Pons (tissue), 1 donor: ENCODE data around the gene PRRC2A.
A peak's percentile ranks its signal among the peaks of the same experiment; 100 is the strongest.
"Not testable (repeated sequence)": the region's sequence is repeated elsewhere in the genome, so short reads cannot be mapped to it uniquely, and the experiment has no call there.

Source experiments
- DNase-seq: peaks from one replicate; pipeline ENCODE4 v3.0.0-alpha.2; 2016; ENCODE audit warnings: low spot score

PRRC2A gene

GRCh38 chr6:31586008-31586407 lies 34.5 kb upstream of the PRRC2A start, which contains the start of gene LST1:
Gene LST1 (plus strand): TSS chr6:31586277. CDS start chr6:31587300, 1,023 bp downstream.
- peak; percentile 77 for DNase-seq

GRCh38 chr6:31586599-31587281 lies 33.8 kb upstream of the PRRC2A start:
- peak; percentile 58 for DNase-seq

GRCh38 chr6:31587791-31588777 lies 32.4 kb upstream of the PRRC2A start:
- no peak for DNase-seq

- no peak for DNase-seq
Observed at GRCh38 chr6:31588871-31589650, 31.5 kb upstream of the PRRC2A start.

GRCh38 chr6:31590691-31591090 lies 29.8 kb upstream of the PRRC2A start:
- not testable (repeated sequence) for DNase-seq

- DNase-seq: no peak
Observed at GRCh38 chr6:31592396-31592771, 28.1 kb upstream of the PRRC2A start.

- DNase-seq: no peak
Observed at GRCh38 chr6:31597006-31597405, 23.5 kb upstream of the PRRC2A start.

GRCh38 chr6:31607317-31607716 lies 13.2 kb upstream of the PRRC2A start:
- no peak for DNase-seq

GRCh38 chr6:31609519-31610406 lies 10.8 kb upstream of the PRRC2A start:
- DNase-seq: no peak

GRCh38 chr6:31610968-31611367 lies 9.5 kb upstream of the PRRC2A start:
- DNase-seq: no peak

- DNase-seq: peak; percentile 65
Observed at GRCh38 chr6:31614075-31614619, 6.4 kb upstream of the PRRC2A start.

GRCh38 chr6:31614684-31615578 lies 5.6 kb upstream of the PRRC2A start, which contains the start of gene AIF1:
Gene AIF1 (plus strand): TSS chr6:31615234. CDS start chr6:31615330, 96 bp downstream.
- peak; percentile 82 for DNase-seq

- peak; percentile 27 for DNase-seq
Observed at GRCh38 chr6:31615748-31616147, 4.8 kb upstream of the PRRC2A start.

- no peak for DNase-seq
Observed at GRCh38 chr6:31617010-31617409, 3.5 kb upstream of the PRRC2A start.

- DNase-seq: peak; percentile 99
Observed at GRCh38 chr6:31619805-31620585, 520 bp upstream of the PRRC2A start.

GRCh38 chr6:31621320-31621939 lies 915 bp downstream of the PRRC2A start:
- DNase-seq: peak; percentile 39

- no peak for DNase-seq
Observed at GRCh38 chr6:31621991-31622390, 1.5 kb downstream of the PRRC2A start.

GRCh38 chr6:31622684-31623091 lies 2.2 kb downstream of the PRRC2A start:
- no peak for DNase-seq
